NB4 (cell line): Measurements from ENCODE around the gene SETDB1.
A peak's percentile ranks its signal among the peaks of the same experiment; 100 is the strongest.

Experiments used
- DNase-seq: peaks from one replicate; pipeline ENCODE4 v3.0.0; 2010; ENCODE audit warnings: low read depth
- H3K4me3 ChIP-seq: one replicate; pipeline ENCODE4 v1.5.1; 2011; ENCODE audit warnings: mild to moderate bottlenecking, low read depth, low read length, moderate library complexity
- MYC ChIP-seq: IDR thresholded peaks from 2 replicates; pipeline ENCODE4 v1.6.1; 2011; ENCODE audit warnings: low read depth, low read length
- POLR2A ChIP-seq: IDR thresholded peaks from 2 replicates; pipeline ENCODE4 v1.6.1; 2011; ENCODE audit warnings: mild to moderate bottlenecking; ENCODE audit not compliant: insufficient read length; ENCODE audit errors: extremely low read depth
- TF ChIP-seq, protein P1 (sequence below): IDR thresholded peaks from one replicate; pipeline ENCODE4 v1.5.1; 2012; ENCODE audit warnings: low read depth, low read length
- TF ChIP-seq, protein P2 (sequence below): IDR thresholded peaks from 2 replicates; pipeline ENCODE4 v1.6.1; 2011; ENCODE audit warnings: low read depth, low read length

Gene SETDB1

DNA sequence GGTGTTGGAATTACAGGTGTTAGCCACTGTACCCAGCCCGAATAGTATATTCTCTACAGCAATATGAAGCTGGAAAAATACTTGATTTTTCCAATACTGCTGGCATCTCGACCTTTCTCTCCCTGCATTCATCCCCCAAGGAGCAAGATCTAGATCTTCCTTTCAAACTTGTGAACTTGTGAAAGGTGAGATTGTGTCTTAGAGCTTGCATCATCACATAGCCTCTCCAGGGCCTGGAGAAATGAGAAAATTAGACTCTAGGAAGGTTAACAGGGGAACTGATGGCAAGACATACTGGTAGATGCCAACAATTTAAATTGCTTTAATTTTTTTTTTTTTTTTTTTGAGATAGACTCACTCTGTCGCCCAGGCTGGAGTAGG is 84.2 kb downstream of the SETDB1 start:
- H3K4me3 ChIP-seq: no peak overlapping the region
- DNase-seq: no peak
- TF ChIP-seq POLR2A: no peak
- no peak for TF ChIP-seq MYC
- TF ChIP-seq, protein P1, sequence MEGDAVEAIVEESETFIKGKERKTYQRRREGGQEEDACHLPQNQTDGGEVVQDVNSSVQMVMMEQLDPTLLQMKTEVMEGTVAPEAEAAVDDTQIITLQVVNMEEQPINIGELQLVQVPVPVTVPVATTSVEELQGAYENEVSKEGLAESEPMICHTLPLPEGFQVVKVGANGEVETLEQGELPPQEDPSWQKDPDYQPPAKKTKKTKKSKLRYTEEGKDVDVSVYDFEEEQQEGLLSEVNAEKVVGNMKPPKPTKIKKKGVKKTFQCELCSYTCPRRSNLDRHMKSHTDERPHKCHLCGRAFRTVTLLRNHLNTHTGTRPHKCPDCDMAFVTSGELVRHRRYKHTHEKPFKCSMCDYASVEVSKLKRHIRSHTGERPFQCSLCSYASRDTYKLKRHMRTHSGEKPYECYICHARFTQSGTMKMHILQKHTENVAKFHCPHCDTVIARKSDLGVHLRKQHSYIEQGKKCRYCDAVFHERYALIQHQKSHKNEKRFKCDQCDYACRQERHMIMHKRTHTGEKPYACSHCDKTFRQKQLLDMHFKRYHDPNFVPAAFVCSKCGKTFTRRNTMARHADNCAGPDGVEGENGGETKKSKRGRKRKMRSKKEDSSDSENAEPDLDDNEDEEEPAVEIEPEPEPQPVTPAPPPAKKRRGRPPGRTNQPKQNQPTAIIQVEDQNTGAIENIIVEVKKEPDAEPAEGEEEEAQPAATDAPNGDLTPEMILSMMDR: no peak
- TF ChIP-seq, protein P2, sequence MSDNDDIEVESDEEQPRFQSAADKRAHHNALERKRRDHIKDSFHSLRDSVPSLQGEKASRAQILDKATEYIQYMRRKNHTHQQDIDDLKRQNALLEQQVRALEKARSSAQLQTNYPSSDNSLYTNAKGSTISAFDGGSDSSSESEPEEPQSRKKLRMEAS: no peak

DNA sequence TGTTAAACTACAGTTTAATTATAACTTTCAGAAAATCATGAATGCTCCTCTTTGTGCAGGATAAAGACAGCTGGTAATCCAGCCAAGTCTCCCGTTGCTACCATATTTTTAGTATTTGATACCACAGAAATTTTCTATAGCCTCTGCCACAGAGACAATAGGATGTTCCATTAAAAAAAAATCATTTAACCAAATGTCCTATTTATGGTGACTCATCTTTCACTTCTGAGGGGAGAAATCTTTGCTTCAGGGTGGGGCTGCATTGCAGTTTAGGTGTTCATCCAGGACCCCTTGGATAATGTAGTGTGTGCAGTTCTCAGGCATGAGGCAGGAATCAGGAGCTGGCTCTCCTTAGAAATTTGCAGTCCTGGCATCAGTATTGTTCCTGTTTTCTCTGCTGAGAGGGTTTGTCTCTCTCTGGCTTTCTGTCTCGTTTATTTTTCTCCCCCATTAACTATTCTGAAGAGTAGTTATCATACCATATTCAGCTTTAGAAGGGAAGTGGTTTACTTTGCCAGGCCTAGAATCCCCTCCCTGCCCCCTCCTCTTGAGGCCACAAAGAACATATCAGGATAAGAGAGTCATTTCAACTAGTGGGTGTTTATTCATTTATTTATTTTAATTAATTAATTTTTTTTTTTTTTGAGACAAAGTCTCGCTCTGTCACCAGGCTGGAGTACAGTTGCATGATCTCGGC is 85.1 kb downstream of the SETDB1 start:
- TF ChIP-seq, protein P2: no peak
- TF ChIP-seq POLR2A: no peak
- no peak for TF ChIP-seq MYC
- TF ChIP-seq, protein P1: no peak
- DNase-seq: peak; percentile 23
- H3K4me3 ChIP-seq: no peak overlapping the region

DNA sequence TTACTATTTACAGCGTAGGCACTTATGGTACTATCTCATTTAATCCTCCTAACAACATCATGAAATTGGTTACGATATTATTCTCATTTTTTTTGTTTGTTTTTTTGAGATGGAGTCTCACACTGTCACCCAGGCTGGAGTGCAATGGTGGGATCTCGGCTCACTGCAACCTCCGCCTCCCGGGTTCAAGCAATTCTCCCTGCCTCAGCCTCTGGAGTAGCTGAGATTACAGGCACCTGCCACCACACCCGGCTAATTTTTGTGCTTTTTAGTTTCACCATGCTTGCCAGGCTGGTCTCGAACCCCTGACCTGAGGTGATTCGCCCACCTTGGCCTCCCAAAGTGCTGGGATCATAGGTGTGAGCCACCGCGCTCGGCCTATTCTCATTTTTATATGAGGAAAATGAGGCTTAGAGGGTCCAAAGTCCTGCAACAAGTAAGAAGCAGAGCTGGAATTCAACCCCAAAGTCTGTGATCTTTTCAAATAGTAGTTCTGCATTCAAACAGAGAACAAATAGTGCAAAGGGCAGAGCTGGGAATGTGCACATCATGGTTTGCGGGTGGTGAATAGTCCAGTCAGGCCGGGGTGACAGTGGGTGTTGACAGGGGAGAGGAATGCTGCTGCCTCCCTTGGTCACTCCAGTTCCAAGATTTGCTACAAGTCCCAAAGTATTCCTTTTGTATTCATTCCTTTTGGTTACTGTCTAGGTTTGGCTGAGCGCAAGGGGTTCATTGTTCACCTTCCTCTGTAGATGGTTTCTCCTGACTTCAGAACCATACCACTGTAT is 86.7 kb downstream of the SETDB1 start:
- H3K4me3 ChIP-seq: no peak overlapping the region
- no peak for DNase-seq
- TF ChIP-seq MYC (no peak), POLR2A (no peak)
- TF ChIP-seq, protein P1: no peak
- TF ChIP-seq, protein P2: no peak

DNA sequence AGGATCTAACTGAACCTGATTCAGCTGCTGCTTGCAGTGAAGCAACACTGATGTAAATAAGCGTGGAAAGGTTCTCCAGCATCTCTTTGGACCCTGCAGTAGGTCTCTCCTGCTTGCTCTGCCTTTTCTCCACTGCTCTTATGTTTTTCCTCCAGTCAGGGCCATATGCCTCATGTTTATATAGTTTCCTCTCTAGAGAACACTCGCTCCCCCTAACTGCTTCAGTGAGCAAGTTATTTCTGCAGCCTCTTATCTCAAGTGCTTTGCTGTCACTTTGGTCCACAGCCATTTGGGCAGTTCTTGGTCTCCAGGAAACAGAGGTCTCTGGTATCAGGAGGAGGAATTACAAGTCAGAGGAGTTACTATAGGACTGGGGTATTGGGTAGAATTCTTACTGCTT is 87.4 kb downstream of the SETDB1 start:
- H3K4me3 ChIP-seq: no peak overlapping the region
- TF ChIP-seq, protein P1: no peak
- TF ChIP-seq MYC (no peak), POLR2A (no peak)
- TF ChIP-seq, protein P2: no peak
- DNase-seq: no peak
